Suprapubic skin (tissue), 4 donors: ENCODE measurements around the gene RCN2. TPM values are rescaled to one million over a fixed set of nuclear protein-coding genes. Genes with fewer than 3 reads are reported as not detected.
A peak's percentile ranks its signal among the peaks of the same experiment; 100 is the strongest.

Source experiments
- DNase-seq, 2 donors: peaks; one replicate each; pipeline ENCODE4 v3.0.0-alpha.2; 2019; ENCODE audit warnings: low spot score in 2 of 2
- H3K27ac ChIP-seq: fragments of 200-600 bp; sonication (generic); one replicate; pipeline ENCODE4 v1.5.1; 2019
- H3K27me3 ChIP-seq: fragments of 200-600 bp; sonication (generic); one replicate; pipeline ENCODE4 v1.5.1; 2019
- H3K36me3 ChIP-seq: fragments of 200-600 bp; sonication (generic); one replicate; pipeline ENCODE4 v1.5.1; 2019
- H3K4me1 ChIP-seq: fragments of 200-600 bp; sonication (generic); one replicate; pipeline ENCODE4 v1.5.1; 2019
- H3K4me3 ChIP-seq: fragments of 200-600 bp; sonication (generic); one replicate; pipeline ENCODE4 v1.5.1; 2019; ENCODE audit warnings: mild to moderate bottlenecking
- H3K9me3 ChIP-seq: fragments of 200-600 bp; sonication (generic); one replicate; pipeline ENCODE4 v1.5.1; 2019
- CTCF ChIP-seq, 2 donors: fragments of 200-600 bp in 1 of 2; fragments of 450-650 bp in 1 of 2; sonication (generic) in 1 of 2; IDR thresholded peaks; one replicate each; pipeline ENCODE4 v1.5.1; 2016 to 2019; ENCODE audit warnings: antibody characterized with exemption in 2 of 2, mild to moderate bottlenecking in 1 of 2, moderate library complexity in 1 of 2
- EP300 ChIP-seq: sonication (generic); formaldehyde crosslinking; IDR thresholded peaks from one replicate; pipeline ENCODE4 v1.6.1; 2017; ENCODE audit warnings: antibody characterized with exemption
- POLR2A ChIP-seq, 2 donors: fragments of 450-650 bp; IDR thresholded peaks; one replicate each; pipeline ENCODE4 v1.6.1; 2017; ENCODE audit warnings: antibody characterized with exemption in 2 of 2, mild to moderate bottlenecking in 2 of 2, moderate library complexity in 2 of 2
- POLR2AphosphoS5 ChIP-seq, 3 donors: sonication (generic); formaldehyde crosslinking; IDR thresholded peaks; one replicate each; pipeline ENCODE4 v1.6.1; 2017; ENCODE audit warnings: antibody characterized with exemption in 3 of 3
- WGBS: methylation state at CpG from one replicate; pipeline ENCODE4 v1.1.5; 2018; 5-methylcytosine and 5-hydroxymethylcytosine counted together
- total RNA-seq, 4 donors: library from RNA; depleted of rRNA; stranded (reverse); fragments of >200 nt; gene quantifications; one replicate each; pipeline ENCODE4 v1.1.0, GENCODE V29; 2016

The RCN2 gene
- total RNA-seq, 4 donors from 2014 or later = 18.3 to 33.1 (median 23.6) TPM

- WGBS = 40% methylated on average over 4 of the region's 4 CpGs
These were observed 41.8 kb downstream of the RCN2 start for GRCh38 chr15:76973362-76973743.

GRCh38 chr15:76973906-76974305, 42.4 kb downstream of the RCN2 start:
- Histone ChIP-seq H3K4me3 (no peak overlapping the region), H3K4me1 (peaks cover 8% of the 10 kb centered on the region), H3K27ac (no peak overlapping the region), H3K36me3 (no peaks in the 10 kb centered on the region), H3K9me3 (no peaks in the 10 kb centered on the region), H3K27me3 (no peaks in the 10 kb centered on the region)
- 95% methylated on average over 2 of the region's 2 CpGs for WGBS
- DNase-seq = no peak
- no peak for TF ChIP-seq POLR2A (IDR thresholded peaks at IDR 0.05)

More at GRCh38 chr15:76973362-76973743, 41.8 kb downstream of the RCN2 start:
- H3K4me1 ChIP-seq = peaks cover 8% of the 10 kb centered on the region
- H3K9me3 ChIP-seq = no peaks in the 10 kb centered on the region
- H3K4me3 ChIP-seq = no peak overlapping the region
- no peak overlapping the region for H3K27ac ChIP-seq
- no peaks in the 10 kb centered on the region for H3K36me3 ChIP-seq
- H3K27me3 ChIP-seq = no peaks in the 10 kb centered on the region
- TF ChIP-seq POLR2AphosphoS5 (IDR thresholded peaks at IDR 0.05) = no peak
- no peak for TF ChIP-seq POLR2A (IDR thresholded peaks at IDR 0.05)
- TF ChIP-seq CTCF (IDR thresholded peaks at IDR 0.05) = peak in 1 of 2 donors; percentile 30
- TF ChIP-seq EP300 = no peak
- no peak for DNase-seq

- Histone ChIP-seq H3K27ac (no peak overlapping the region), H3K9me3 (no peaks in the 10 kb centered on the region), H3K36me3 (no peaks in the 10 kb centered on the region), H3K4me3 (no peak overlapping the region), H3K27me3 (no peaks in the 10 kb centered on the region), H3K4me1 (peaks cover 8% of the 10 kb centered on the region)
- DNase-seq = no peak
- 66% methylated on average over 4 of the region's 4 CpGs for WGBS
- no peak for TF ChIP-seq POLR2A (IDR thresholded peaks at IDR 0.05)
- TF ChIP-seq CTCF (IDR thresholded peaks at IDR 0.05) = no peak
- no peak for TF ChIP-seq EP300
- no peak for TF ChIP-seq POLR2AphosphoS5 (IDR thresholded peaks at IDR 0.05)
These were observed 43.0 kb downstream of the RCN2 start for GRCh38 chr15:76974456-76975036.

GRCh38 chr15:76976141-76976540, 44.6 kb downstream of the RCN2 start:
- DNase-seq = no peak
- Histone ChIP-seq H3K4me3 (no peak overlapping the region), H3K9me3 (no peaks in the 10 kb centered on the region), H3K36me3 (no peaks in the 10 kb centered on the region), H3K27ac (no peak overlapping the region), H3K27me3 (no peaks in the 10 kb centered on the region), H3K4me1 (peaks cover 8% of the 10 kb centered on the region)
- WGBS = 83% methylated on average over 1 of the region's 1 CpG
- TF ChIP-seq EP300 (no peak), POLR2A (IDR thresholded peaks at IDR 0.05) (no peak), CTCF (IDR thresholded peaks at IDR 0.05) (no peak), POLR2AphosphoS5 (IDR thresholded peaks at IDR 0.05) (no peak)

GRCh38 chr15:76976572-76977270, 45.2 kb downstream of the RCN2 start:
- Histone ChIP-seq H3K27me3 (no peaks in the 10 kb centered on the region), H3K27ac (no peak overlapping the region), H3K4me3 (no peak overlapping the region), H3K4me1 (peaks cover 8% of the 10 kb centered on the region), H3K36me3 (no peaks in the 10 kb centered on the region), H3K9me3 (no peaks in the 10 kb centered on the region)
- WGBS = 83% methylated on average over 5 of the region's 5 CpGs
- DNase-seq = no peak
- TF ChIP-seq EP300 (no peak), POLR2AphosphoS5 (IDR thresholded peaks at IDR 0.05) (no peak), CTCF (IDR thresholded peaks at IDR 0.05) (no peak), POLR2A (IDR thresholded peaks at IDR 0.05) (no peak)
